ENCODE results near the gene HRAS. TPM values are rescaled to one million over a fixed set of nuclear protein-coding genes. Genes with fewer than 3 reads are reported as not detected.

Gene HRAS
- total and polyA plus RNA-seq, 4 donors, result 20.5 to 133 (median 69.7) TPM

DNA sequence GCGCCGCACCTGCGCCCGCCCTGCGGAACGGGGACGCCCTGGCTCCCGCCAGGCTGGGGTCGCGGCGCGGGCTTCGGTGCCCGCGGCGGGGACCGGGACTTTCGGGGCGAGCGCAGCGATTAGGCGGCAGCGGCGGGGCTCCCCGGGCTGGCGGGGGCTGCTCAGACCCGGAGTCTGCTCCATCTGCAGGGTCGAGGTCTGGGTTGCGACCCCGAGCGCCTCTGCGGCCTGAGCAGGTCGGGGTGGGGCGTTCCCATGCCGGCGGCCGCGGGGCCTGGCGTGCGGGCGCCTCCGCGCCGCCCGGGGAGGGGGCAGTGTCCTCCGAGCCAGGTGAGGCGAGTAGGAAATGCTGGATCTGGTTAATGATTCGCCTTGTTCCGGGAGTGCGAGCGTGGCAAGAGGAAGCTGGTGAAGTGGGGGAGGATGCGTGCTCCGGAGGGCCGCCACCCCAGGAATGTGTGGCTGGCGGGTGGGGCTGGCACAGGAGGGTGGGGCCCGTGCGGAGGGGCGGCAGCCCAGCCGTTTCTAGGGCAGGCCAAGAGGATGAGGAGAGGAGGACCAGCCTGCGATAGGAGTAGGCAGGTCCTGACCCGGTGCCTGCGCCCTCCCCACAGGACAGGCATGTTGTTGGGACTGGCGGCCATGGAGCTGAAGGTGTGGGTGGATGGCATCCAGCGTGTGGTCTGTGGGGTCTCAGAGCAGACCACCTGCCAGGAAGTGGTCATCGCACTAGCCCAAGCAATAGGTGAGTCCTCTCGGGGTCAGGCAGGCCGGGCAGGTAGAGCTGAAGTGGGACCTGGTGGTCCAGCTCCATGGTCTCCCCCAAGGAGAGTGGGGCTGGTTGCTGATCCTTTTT, 26.0 kb upstream of the HRAS start:
- TF ChIP-seq, protein P1, sequence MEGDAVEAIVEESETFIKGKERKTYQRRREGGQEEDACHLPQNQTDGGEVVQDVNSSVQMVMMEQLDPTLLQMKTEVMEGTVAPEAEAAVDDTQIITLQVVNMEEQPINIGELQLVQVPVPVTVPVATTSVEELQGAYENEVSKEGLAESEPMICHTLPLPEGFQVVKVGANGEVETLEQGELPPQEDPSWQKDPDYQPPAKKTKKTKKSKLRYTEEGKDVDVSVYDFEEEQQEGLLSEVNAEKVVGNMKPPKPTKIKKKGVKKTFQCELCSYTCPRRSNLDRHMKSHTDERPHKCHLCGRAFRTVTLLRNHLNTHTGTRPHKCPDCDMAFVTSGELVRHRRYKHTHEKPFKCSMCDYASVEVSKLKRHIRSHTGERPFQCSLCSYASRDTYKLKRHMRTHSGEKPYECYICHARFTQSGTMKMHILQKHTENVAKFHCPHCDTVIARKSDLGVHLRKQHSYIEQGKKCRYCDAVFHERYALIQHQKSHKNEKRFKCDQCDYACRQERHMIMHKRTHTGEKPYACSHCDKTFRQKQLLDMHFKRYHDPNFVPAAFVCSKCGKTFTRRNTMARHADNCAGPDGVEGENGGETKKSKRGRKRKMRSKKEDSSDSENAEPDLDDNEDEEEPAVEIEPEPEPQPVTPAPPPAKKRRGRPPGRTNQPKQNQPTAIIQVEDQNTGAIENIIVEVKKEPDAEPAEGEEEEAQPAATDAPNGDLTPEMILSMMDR (IDR thresholded peaks at IDR 0.05; ENCODE audit: control extremely low read depth, extremely low read depth), result no peak
- Histone ChIP-seq H3K4me3 (peak overlapping the region; percentile 71), H3K27me3 (ENCODE audit: control insufficient read depth in 3 of 3, insufficient read depth in 3 of 3, low read length in 2 of 3) (peaks cover 0 to 26% (median 12%) of the 10 kb centered on the region in 3 donors), H3K9ac (ENCODE audit: insufficient read depth in 1 of 2, low read length in 2 of 2) (no peak overlapping the region), H3K4me1 (ENCODE audit: control insufficient read depth in 5 of 5, insufficient read depth in 5 of 5, low read length in 5 of 5) (peaks cover 0 to 15% (median 4%) of the 10 kb centered on the region in 5 donors), H3K9me3 (ENCODE audit: control insufficient read depth in 4 of 4, insufficient read depth in 3 of 4, low read length in 3 of 4) (no peaks in the 10 kb centered on the region), H3K27ac (ENCODE audit: low read depth in 1 of 2, low read length in 1 of 2) (peak overlapping the region; percentile 33 to 90), H3K36me3 (ENCODE audit: control insufficient read depth in 4 of 4, insufficient read depth in 4 of 4, low read length in 4 of 4) (peaks cover 0 to 13% (median 0%) of the 10 kb centered on the region in 4 donors)
- WGBS, 2 donors, result 8 to 9% methylated on average over 53 to 67 of the region's 67 CpGs
- DNase-seq, result peak; percentile 52 to 81 (median 78)
- peak; percentile 55 for ATAC-seq (ENCODE audit: insufficient read depth, low FRiP score)

- H3K4me1 ChIP-seq (ENCODE audit: control insufficient read depth in 5 of 5, insufficient read depth in 5 of 5, low read length in 5 of 5), result peaks cover 0 to 15% (median 4%) of the 10 kb centered on the region in 5 donors
These were observed 25.1 kb upstream of the HRAS start, which contains the start of the genes LMNTD2 and RASSF7 for GRCh38 chr11:560305-561147. Gene LMNTD2, minus strand, starts transcription at chr11:560738. Its CDS starts 22 bp downstream, at chr11:560716. Gene RASSF7, plus strand, starts transcription at chr11:560970. Its CDS starts 799 bp downstream, at chr11:561769.

GRCh38 chr11:559712-560304, 24.4 kb upstream of the HRAS start:
- peaks cover 0 to 15% (median 7%) of the 10 kb centered on the region in 5 donors for H3K4me1 ChIP-seq (ENCODE audit: control insufficient read depth in 5 of 5, insufficient read depth in 5 of 5, low read length in 5 of 5)
- no peaks in the 10 kb centered on the region for H3K9me3 ChIP-seq (ENCODE audit: control insufficient read depth in 4 of 4, insufficient read depth in 3 of 4, low read length in 3 of 4)
- H3K9ac ChIP-seq (ENCODE audit: insufficient read depth in 1 of 2, low read length in 2 of 2), result no peak overlapping the region
- H3K27ac ChIP-seq (ENCODE audit: low read depth in 1 of 2, low read length in 1 of 2), result peak overlapping the region in 1 of 2 donors; percentile 89
- ATAC-seq (ENCODE audit: insufficient read depth, low FRiP score), result no peak
- H3K36me3 ChIP-seq (ENCODE audit: control insufficient read depth in 4 of 4, insufficient read depth in 4 of 4, low read length in 4 of 4), result peaks cover 0 to 13% (median 0%) of the 10 kb centered on the region in 4 donors
- 70 to 75% methylated on average over 18 of the region's 18 CpGs for WGBS, 2 donors
- H3K4me3 ChIP-seq, result no peak overlapping the region
- H3K27me3 ChIP-seq (ENCODE audit: control insufficient read depth in 3 of 3, insufficient read depth in 3 of 3, low read length in 2 of 3), result peaks cover 0 to 29% (median 12%) of the 10 kb centered on the region in 3 donors
- TF ChIP-seq, protein P1 (IDR thresholded peaks at IDR 0.05; ENCODE audit: control extremely low read depth, extremely low read depth), result no peak
- no peak for DNase-seq

More at GRCh38 chr11:560305-561147, 25.1 kb upstream of the HRAS start, which contains the start of the genes LMNTD2 and RASSF7:
- Histone ChIP-seq H3K9ac (ENCODE audit: insufficient read depth in 1 of 2, low read length in 2 of 2) (no peak within 1 kb of the TSS), H3K27me3 (ENCODE audit: control insufficient read depth in 3 of 3, insufficient read depth in 3 of 3, low read length in 2 of 3) (peaks cover 0 to 29% (median 12%) of the 10 kb centered on the region in 3 donors), H3K27ac (ENCODE audit: low read depth in 1 of 2, low read length in 1 of 2) (peak within 1 kb of the TSS; percentile 42 to 90), H3K36me3 (ENCODE audit: control insufficient read depth in 4 of 4, insufficient read depth in 4 of 4, low read length in 4 of 4) (peaks cover 0 to 13% (median 0%) of the 10 kb centered on the region in 4 donors), H3K4me3 (peak within 1 kb of the TSS; percentile 71), H3K9me3 (ENCODE audit: control insufficient read depth in 4 of 4, insufficient read depth in 3 of 4, low read length in 3 of 4) (no peaks in the 10 kb centered on the region)
- peak; percentile 90 for ATAC-seq (ENCODE audit: insufficient read depth, low FRiP score)
- TF ChIP-seq, protein P1 (IDR thresholded peaks at IDR 0.05; ENCODE audit: control extremely low read depth, extremely low read depth), result no peak
- DNase-seq, result peak; percentile 73 to 91 (median 87)
- WGBS, 2 donors, result 1 to 2% methylated on average over 74 to 95 of the region's 95 CpGs

Data from lung (tissue), 12 donors.